Activated CD4-positive, alpha-beta T cell treated with anti-CD3 and anti-CD28 coated beads, Interleukin-2, amount 50 U/mL, for 16 hours (primary cell): ENCODE results near the gene MAPK8IP2.
"Not testable (repeated sequence)": the region's sequence is repeated elsewhere in the genome, so short reads cannot be mapped to it uniquely, and the experiment has no call there.

Source experiments
- DNase-seq: peaks from one replicate; pipeline ENCODE4 v3.0.0-alpha.2; 2020

Gene MAPK8IP2

DNA sequence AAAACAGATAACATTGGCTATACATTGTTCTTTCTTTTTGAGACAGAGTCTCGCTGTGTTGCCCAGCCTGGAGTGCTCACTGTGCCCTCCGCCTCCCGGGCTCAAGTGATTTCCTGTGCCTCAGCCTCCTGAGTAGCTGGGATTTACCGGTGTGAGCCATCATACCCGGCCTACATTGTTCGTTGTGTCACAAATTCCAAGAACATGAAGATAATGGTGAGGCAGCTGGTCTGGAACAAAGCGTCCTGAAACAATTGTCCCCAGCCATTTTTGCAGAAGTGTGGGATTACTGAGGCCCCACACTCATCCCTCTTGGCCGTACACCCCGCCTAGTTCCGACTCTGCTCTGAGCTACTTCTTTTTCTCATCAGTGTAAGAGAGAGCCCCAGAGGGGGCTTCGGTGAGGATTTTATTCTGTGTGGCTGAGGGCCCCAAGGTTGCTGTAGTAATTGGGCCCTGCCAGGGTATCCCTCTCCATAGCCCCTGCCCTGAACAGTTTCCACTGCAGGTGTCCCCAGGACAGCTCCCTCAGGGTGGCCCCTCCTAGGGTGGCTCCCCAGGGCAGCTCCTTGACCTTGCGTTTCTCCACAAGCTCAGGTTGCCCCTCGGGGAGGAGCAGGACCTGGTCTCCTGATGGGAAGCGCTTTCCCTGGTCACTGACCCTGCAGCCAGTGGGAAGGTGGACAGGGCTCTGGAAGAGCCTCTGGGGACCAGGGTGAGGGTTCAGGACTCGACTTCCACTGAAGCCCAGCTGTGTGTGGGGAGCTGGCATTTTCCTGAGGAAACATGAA lies 40.5 kb downstream of the MAPK8IP2 start:
- DNase-seq: no peak

DNA sequence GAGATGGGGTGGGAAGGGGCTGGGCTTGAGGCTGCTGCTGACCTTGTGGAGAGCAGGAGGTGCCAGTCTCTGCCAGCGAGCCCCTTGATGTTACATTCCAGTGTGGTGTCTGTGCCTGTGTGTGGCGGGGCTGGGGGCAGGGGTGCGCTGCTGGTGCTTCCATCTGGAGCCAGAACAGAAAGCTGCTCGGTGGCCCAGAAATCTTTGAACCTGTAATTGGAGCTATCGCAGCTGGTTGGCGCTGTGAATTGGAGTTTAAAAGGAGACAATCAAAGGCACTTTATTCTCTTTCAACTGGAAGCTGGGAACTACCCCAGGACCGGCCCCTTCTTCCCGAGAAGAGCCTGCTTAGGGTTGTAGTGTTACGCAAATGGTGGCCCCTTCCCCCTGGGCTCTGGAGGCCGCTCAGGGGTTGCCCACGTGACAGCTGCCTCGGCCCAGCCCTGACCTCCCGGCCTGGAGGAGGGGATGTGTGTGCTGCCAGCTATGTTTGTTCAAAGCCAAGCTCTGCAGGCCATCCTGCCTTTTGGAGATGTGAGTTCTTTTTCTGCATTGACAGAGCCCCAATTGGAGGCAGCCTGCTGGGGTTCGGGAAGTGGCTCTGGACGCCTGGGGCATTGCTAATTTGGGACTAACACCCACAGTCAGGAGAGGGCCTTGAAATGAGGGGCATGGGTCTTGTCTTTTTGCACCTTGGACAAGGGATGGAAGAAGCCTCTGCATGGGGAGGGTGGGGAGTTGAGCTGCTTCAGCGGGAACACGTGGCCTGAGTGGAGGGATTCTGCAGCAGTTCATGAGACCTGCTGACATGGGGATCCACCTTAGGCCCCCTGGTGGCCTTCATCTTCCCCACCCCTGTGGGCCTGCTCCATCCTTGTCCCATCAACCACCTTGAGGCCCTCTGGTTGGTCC lies 41.4 kb downstream of the MAPK8IP2 start:
- DNase-seq: no peak

DNA sequence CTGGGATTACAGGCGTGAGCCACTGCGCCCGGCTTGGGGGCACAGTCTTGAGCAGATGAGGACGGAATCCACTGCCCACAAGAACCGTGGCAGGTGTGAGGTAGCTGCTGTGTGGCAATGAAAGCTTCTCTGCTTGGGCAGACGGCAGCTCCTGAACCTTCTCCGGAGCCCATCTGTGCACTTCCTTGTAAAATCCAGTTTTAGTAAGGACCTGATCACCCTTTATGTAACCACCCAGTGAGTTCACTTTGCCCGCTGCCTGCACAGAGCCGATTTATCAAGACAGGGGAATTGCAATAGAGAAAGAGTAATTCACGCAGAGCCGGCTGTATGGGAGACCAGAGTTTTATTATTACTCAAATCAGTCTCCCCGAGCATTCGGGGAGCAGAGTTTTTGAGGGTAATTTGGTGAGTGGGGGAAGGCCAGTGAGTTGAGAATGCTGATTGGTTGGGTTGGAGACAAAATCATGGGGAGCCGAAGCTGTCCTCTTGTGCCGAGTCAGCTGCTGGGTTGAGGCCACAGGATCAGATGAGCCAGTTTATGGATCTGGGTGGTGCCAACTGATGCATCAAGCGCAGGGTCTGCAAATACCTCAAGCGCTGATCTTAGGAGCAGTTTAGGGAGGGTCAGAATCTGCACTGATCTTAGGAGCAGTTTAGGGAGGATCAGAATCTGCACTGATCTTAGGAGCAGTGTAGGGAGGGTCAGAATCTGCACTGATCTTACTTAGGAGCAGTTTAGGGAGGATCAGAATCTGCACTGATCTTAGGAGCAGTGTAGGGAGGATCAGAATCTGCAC lies 42.6 kb downstream of the MAPK8IP2 start:
- DNase-seq: not testable (repeated sequence)

DNA sequence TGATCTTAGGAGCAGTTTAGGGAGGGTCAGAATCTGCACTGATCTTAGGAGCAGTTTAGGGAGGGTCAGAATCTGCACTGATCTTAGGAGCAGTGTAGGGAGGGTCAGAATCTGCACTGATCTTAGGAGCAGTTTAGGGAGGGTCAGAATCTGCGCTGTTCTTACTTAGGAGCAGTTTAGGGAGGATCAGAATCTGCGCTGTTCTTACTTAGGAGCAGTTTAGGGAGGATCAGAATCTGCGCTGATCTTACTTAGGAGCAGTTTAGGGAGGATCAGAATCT lies 43.2 kb downstream of the MAPK8IP2 start:
- DNase-seq: not testable (repeated sequence)

DNA sequence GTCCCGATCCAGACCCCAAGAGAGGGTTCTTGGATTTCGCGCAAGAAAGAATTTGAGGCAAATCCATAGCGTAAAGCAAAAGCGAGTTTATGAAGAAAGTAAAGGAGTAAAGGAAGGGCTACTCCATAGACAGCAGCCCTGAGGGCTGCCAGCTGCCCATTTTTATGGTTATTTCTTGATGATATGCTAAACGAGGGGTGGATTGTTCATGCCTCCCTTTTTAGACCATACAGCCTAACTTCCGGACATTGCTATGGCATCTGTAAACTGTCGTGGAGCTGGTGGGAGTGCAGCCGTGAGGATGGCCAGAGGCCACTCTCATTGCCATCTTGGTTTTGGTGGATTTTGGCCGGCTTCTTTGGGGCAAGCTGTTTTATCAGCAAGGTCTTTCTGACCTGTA lies 52.7 kb downstream of the MAPK8IP2 start:
- DNase-seq: no peak

DNA sequence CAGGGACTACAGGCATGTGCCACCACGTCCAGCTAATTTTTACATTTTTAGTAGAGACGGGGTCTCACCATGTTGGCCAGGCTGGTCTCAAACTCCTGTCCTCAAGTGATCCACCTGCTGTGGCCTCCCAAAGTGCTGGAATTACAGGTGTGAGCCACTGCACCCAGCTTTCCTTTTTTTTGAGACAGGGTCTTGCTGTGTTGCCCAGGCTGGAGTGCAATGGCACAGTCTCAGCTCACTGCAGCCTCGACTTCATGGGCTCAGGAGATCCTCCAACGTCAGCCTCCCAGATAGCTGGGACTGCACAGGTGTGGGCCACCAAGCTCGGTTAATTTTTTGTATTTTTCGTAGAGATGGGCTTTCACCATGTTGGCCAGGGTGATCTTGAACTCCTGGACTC lies 54.1 kb downstream of the MAPK8IP2 start:
- DNase-seq: not testable (repeated sequence)

DNA sequence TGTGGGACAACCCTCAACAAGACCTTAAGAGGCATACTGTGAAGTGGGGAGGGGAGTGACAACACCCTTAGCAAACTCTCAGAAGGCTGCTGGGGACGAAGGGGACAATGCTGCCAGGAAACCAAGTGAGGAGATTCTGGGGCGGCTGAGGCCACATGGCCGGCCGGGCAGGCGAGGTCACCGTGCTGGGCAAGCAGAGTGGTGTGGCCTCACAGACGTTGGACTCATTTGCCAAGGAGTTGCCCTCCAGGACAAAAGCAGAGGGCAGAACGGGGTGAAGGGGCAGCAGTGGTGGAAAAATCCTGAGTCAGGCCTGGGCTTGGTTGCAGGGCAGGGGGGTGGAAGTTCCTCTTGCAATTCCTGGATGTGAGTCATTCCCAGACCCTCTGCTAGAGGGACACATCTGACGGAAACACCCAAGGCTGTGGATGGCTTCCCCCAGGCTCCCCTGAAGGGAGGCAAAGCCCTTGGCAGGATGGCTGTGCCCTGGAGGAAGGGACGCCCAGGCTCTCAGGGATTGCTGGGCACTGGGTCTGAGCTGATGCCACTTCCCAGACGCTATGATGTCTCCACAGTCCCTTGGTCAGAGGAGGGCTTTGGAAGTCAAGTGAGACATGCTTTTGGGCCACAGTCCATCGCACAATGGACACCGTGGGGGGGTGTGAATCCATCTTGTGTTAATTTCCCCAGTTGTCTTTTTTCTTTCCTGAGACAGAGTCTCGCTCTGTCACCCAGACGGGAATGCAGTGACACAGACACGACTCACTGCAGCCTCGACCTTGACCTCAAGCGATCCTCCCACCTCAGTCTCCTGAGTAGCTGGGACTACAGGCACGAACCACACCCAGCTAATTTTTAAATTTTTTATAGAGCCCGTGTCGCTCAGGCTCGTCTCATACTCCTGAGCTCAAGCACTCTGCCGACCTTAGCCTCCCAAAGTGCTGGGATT lies 55.8 kb downstream of the MAPK8IP2 start:
- no peak for DNase-seq

DNA sequence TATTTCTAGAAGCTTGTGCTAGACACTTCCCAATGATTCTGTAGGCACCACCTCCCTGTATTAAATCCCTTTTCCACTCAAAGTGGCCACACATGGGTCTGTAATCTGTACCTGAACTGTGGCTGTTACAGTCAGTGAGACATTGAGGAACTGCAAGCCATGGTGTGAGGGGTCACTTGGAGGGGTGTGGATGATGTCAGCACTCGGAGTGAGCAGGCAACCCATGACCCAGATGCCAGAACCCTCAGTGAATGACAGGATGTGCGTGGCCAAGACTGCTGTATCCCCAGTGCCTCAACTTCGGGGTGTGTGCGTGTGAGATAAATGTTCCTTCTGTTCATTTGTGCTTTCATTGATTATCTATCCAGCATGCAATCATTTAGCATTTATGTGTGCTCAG lies 57.3 kb downstream of the MAPK8IP2 start:
- DNase-seq: no peak

DNA sequence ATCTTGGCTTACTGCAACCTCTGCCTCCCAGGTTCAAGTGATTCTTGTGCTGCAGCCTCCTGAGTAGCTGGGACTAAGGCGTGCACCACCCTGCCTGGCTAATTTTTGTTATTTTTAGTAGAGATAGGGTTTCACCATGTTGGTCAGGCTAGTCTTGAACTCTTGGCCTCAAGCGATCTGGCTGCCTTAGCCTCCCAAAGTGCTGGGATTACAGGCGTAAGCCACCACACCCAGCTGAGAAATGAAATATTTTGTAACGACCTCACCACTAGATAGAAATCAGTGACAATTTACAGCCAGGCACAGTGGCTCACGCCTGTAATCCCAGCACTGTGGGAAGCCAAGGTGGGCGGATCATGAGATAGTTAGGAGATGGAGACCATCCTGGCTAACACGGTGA lies 59.1 kb downstream of the MAPK8IP2 start:
- DNase-seq: not testable (repeated sequence)

DNA sequence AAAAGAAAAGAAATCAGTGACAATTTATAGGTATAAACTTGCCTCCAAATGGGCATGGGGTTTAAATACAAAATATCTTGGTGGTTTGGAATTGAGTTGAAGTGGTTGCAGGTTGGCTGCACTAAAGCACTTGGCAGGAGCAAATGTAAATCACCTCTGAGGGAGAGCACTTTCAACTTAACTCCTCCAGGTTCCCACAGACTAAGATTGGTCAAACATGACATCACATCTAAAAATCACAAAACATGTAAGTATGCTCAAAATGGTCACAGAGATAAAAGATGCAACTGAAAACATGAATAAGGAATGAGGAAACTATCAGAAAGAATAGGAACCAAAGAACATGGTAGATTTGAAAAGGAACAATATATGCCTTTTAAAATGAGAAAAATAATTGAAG lies 59.7 kb downstream of the MAPK8IP2 start:
- no peak for DNase-seq
